Measurements from ENCODE around the gene ANO6. TPM values are rescaled to one million over a fixed set of nuclear protein-coding genes. Genes with fewer than 3 reads are reported as not detected.

ANO6 gene
- total RNA-seq, 4 donors from 2014 or later: 117 to 224 (median 170) TPM

DNA sequence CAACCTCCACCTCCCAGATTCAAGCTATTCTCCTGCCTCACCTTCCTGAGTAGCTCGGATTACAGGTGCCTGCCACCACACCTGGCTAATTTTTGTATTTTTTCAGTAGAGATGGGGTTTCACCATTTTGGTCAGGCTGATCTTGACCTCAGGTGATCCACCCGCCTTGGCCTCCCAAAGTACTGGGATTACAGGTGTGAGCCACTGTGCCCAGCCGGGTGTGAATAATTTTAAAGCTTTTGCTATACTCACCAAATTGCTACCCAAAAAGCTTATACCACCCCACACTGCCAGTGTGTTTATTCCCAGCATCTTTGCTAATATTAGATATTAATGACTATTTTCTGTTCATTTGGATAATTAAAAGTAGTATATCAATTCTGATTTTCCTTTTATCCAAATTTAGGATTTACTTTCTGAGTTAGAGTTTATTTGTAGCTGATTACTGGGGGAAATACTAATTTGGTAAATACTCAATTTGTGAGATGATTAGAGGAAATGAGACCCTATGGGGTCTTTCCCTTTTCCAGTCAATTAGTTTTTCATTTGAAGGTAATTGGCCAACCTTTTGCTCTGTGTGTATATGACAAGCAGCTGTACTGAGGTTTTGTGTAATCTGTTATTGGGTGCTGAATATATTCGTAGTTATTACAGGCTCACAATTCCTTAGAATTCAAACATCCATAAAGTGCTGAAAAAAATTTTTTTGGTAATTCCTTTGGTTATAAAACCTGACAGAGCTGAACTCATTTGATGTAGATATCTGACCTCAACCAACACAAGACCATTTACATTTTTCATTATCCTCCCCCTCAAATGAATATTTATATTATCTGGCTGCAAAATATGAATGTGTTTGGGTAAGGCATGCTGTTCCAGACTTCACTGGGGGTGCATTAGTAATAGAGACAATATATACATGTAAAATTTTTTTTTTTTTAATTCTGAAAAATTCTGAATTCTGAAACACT lies 73.6 kb downstream of the ANO6 start:
- H3K36me3 ChIP-seq: no peaks in the 10 kb centered on the region
- no peaks in the 10 kb centered on the region for H3K27me3 ChIP-seq
- no peak for ATAC-seq
- TF ChIP-seq POLR2AphosphoS5 (IDR thresholded peaks at IDR 0.05) (no peak), POLR2A (IDR thresholded peaks at IDR 0.05) (no peak), EP300 (IDR thresholded peaks at IDR 0.05) (no peak)
- TF ChIP-seq, protein P1, sequence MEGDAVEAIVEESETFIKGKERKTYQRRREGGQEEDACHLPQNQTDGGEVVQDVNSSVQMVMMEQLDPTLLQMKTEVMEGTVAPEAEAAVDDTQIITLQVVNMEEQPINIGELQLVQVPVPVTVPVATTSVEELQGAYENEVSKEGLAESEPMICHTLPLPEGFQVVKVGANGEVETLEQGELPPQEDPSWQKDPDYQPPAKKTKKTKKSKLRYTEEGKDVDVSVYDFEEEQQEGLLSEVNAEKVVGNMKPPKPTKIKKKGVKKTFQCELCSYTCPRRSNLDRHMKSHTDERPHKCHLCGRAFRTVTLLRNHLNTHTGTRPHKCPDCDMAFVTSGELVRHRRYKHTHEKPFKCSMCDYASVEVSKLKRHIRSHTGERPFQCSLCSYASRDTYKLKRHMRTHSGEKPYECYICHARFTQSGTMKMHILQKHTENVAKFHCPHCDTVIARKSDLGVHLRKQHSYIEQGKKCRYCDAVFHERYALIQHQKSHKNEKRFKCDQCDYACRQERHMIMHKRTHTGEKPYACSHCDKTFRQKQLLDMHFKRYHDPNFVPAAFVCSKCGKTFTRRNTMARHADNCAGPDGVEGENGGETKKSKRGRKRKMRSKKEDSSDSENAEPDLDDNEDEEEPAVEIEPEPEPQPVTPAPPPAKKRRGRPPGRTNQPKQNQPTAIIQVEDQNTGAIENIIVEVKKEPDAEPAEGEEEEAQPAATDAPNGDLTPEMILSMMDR (IDR thresholded peaks at IDR 0.05): no peak
- H3K9me3 ChIP-seq: no peaks in the 10 kb centered on the region
- H3K4me1 ChIP-seq: peaks cover 12 to 64% (median 20%) of the 10 kb centered on the region in 3 donors
- 70 to 88% methylated on average over 3 to 4 of the region's 4 CpGs for WGBS, 2 donors (ENCODE audit: low coverage in 1 of 2)
- peak overlapping the region; percentile 23 to 87 (median 64) for H3K27ac ChIP-seq
- no peak overlapping the region for H3K4me3 ChIP-seq

DNA sequence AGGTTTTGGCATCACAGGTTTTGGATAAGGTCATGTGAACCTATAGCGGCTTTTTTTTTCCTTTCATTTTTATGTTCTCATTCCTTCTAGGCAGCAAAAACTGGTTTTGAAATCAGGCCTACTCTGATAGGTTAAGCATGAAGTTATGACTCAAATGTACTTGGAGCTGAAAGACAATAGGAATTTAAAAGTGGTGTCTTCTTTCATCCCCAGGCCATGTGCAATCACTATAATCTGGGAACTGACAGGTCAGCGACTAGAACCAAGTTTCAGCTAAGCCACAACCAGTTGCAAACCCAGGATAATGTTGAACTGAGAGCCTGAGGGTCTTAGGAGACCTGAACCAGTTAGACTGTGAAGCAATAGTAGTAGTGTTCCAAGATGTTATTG lies 74.3 kb downstream of the ANO6 start:
- WGBS, 2 donors (ENCODE audit: low coverage in 1 of 2): 92 to 94% methylated on average over 2 of the region's 2 CpGs
- Histone ChIP-seq H3K27me3 (no peaks in the 10 kb centered on the region), H3K27ac (peak overlapping the region; percentile 23 to 87 (median 60)), H3K4me3 (no peak overlapping the region), H3K9me3 (no peaks in the 10 kb centered on the region), H3K36me3 (no peaks in the 10 kb centered on the region), H3K4me1 (peaks cover 6 to 59% (median 15%) of the 10 kb centered on the region in 3 donors)
- peak; percentile 55 for TF ChIP-seq POLR2AphosphoS5 (IDR thresholded peaks at IDR 0.05)
- no peak for TF ChIP-seq EP300 (IDR thresholded peaks at IDR 0.05)
- peak; percentile 70 for ATAC-seq

DNA sequence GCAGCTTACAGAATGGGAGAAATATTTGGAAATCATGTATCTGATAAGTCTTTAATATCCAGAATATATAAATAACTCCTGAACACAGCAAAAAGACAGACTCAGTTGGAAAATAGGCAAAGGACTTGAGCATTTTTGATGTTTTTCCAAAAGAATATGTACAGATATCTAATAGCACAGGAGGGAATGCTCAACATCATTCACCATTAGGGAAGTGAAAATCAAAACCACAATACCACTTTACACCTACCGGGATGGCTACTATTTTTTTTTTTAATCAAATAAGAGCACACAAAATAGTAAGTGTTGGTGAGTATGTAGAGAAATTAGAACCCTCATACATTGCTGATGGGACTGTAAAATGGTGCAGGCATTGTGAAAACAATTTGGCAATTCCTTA lies 75.6 kb downstream of the ANO6 start:
- peaks cover 6 to 57% (median 15%) of the 10 kb centered on the region in 3 donors for H3K4me1 ChIP-seq
- H3K36me3 ChIP-seq: no peaks in the 10 kb centered on the region
- no peak for ATAC-seq
- H3K27ac ChIP-seq: peak overlapping the region; percentile 80 to 99 (median 86)
- no peaks in the 10 kb centered on the region for H3K27me3 ChIP-seq
- H3K4me3 ChIP-seq: no peak overlapping the region
- 62 to 83% methylated on average over 1 of the region's 1 CpG for WGBS, 2 donors (ENCODE audit: low coverage in 1 of 2)
- H3K9me3 ChIP-seq: no peaks in the 10 kb centered on the region
- TF ChIP-seq EP300 (IDR thresholded peaks at IDR 0.05): no peak
- no peak for TF ChIP-seq POLR2A (IDR thresholded peaks at IDR 0.05)
- TF ChIP-seq POLR2AphosphoS5 (IDR thresholded peaks at IDR 0.05): no peak
- TF ChIP-seq, protein P1 (IDR thresholded peaks at IDR 0.05): no peak

DNA sequence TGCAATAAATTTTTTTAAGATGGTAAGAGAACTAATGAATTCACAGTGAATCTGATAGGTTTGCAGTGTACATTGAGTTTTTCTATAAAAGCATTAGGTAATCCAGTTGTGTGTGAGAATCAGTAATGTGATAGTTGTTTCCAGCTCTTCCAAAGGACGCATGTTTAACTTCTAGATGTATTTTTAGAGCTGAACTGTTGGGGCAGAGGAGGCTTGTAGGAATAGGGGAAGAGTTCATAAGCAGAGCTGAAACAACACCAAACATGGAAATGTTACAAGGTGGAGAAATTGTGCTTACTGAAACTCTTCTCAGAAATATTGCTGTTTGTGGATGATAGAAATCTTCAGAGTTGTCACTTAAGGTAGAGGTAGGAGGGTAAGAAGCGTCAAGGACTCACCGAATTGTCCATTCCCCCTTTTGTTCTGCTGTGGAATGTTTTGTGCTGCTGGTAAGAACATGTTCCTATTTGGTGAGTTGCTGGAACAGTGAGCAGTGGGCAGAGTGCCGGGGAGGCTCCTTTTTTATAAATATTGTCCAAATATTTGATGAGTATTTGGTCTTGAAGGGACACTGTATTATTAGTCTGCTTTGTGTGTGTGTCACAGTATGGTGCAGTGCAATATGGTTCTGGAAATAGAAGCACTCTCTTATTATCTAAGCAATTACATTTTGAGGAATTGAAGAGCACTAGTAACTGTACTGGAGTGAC lies 76.7 kb downstream of the ANO6 start:
- H3K4me3 ChIP-seq: no peak overlapping the region
- H3K4me1 ChIP-seq: peaks cover 6 to 66% (median 15%) of the 10 kb centered on the region in 3 donors
- peak; percentile 89 for ATAC-seq
- no peaks in the 10 kb centered on the region for H3K27me3 ChIP-seq
- H3K36me3 ChIP-seq: no peaks in the 10 kb centered on the region
- WGBS, 2 donors (ENCODE audit: low coverage in 1 of 2): 43 to 60% methylated on average over 4 of the region's 4 CpGs
- TF ChIP-seq, protein P1 (IDR thresholded peaks at IDR 0.05): no peak
- no peak for TF ChIP-seq POLR2A (IDR thresholded peaks at IDR 0.05)
- peak; percentile 82 for TF ChIP-seq POLR2AphosphoS5 (IDR thresholded peaks at IDR 0.05)
- TF ChIP-seq EP300 (IDR thresholded peaks at IDR 0.05): no peak
- H3K9me3 ChIP-seq: no peaks in the 10 kb centered on the region
- peak overlapping the region; percentile 80 to 99 (median 86) for H3K27ac ChIP-seq

DNA sequence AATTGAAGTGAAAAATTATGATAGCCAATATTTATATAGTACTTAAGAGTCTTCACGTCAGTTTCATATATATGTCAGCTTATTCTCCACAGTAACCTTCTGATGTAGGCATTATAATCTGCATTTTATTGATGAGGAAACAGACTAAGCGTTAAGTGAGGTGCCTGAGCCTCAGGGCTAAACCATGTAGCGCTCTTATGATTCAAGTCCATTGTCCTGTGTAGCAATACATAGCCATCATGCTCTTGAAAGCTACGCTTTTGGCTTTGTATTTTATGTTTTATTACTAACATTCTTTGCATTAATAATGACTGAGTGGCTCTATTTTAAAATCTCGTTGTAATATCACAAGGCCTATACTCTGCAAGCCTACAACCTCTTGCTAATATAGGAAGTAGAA lies 79.0 kb downstream of the ANO6 start:
- Histone ChIP-seq H3K27me3 (no peaks in the 10 kb centered on the region), H3K36me3 (no peaks in the 10 kb centered on the region), H3K4me1 (peaks cover 14 to 79% (median 17%) of the 10 kb centered on the region in 3 donors), H3K9me3 (no peaks in the 10 kb centered on the region), H3K4me3 (no peak overlapping the region), H3K27ac (peak overlapping the region; percentile 8 to 87 (median 75))
- TF ChIP-seq POLR2A (IDR thresholded peaks at IDR 0.05): no peak
- TF ChIP-seq, protein P1 (IDR thresholded peaks at IDR 0.05): no peak
- no peak for TF ChIP-seq POLR2AphosphoS5 (IDR thresholded peaks at IDR 0.05)
- TF ChIP-seq EP300 (IDR thresholded peaks at IDR 0.05): no peak
- no peak for ATAC-seq
- 81 to 93% methylated on average over 5 of the region's 5 CpGs for WGBS, 2 donors (ENCODE audit: low coverage in 1 of 2)
